Amniotic epithelial cell (primary cell): ENCODE data around the gene PRIM2.
"Not testable (repeated sequence)": the region's sequence is repeated elsewhere in the genome, so short reads cannot be mapped to it uniquely, and the experiment has no call there.

Experiments
- DNase-seq: peaks from one replicate; pipeline ENCODE4 v3.0.0-alpha.2; 2010; ENCODE audit warnings: low read depth

The PRIM2 gene

GRCh38 chr6:57308755-57309154 lies 8.7 kb upstream of the PRIM2 start:
- DNase-seq: not testable (repeated sequence)

- peak; percentile 85 for DNase-seq
Observed at GRCh38 chr6:57310095-57310816, 7.2 kb upstream of the PRIM2 start.

GRCh38 chr6:57310817-57311157 lies 6.6 kb upstream of the PRIM2 start:
- no peak for DNase-seq

- not testable (repeated sequence) for DNase-seq
Observed at GRCh38 chr6:57311300-57312003, 6.0 kb upstream of the PRIM2 start.

- DNase-seq: no peak
Observed at GRCh38 chr6:57312004-57312345, 5.5 kb upstream of the PRIM2 start.

- DNase-seq: no peak
Observed at GRCh38 chr6:57313009-57313408, 4.4 kb upstream of the PRIM2 start.

GRCh38 chr6:57313711-57314471 lies 3.5 kb upstream of the PRIM2 start:
- DNase-seq: peak; percentile 99

GRCh38 chr6:57315111-57315510 lies 2.3 kb upstream of the PRIM2 start:
- no peak for DNase-seq

GRCh38 chr6:57315851-57316250 lies 1.6 kb upstream of the PRIM2 start:
- DNase-seq: no peak

GRCh38 chr6:57316581-57317059 lies 810 bp upstream of the PRIM2 start:
- DNase-seq: peak; percentile 89

- DNase-seq: no peak
Observed at GRCh38 chr6:57324538-57324937, 7.1 kb downstream of the PRIM2 start.

GRCh38 chr6:57327311-57327710 lies 9.9 kb downstream of the PRIM2 start:
- no peak for DNase-seq

GRCh38 chr6:57328074-57328473 lies 10.6 kb downstream of the PRIM2 start:
- no peak for DNase-seq

GRCh38 chr6:57329933-57330332 lies 12.5 kb downstream of the PRIM2 start:
- DNase-seq: no peak

- no peak for DNase-seq
Observed at GRCh38 chr6:57342148-57342669, 24.8 kb downstream of the PRIM2 start.

GRCh38 chr6:57343342-57343741 lies 25.9 kb downstream of the PRIM2 start:
- DNase-seq: not testable (repeated sequence)

- peak; percentile 13 for DNase-seq
Observed at GRCh38 chr6:57346715-57347114, 29.3 kb downstream of the PRIM2 start.

GRCh38 chr6:57347597-57347996 lies 30.2 kb downstream of the PRIM2 start:
- not testable (repeated sequence) for DNase-seq

GRCh38 chr6:57350443-57350842 lies 33.0 kb downstream of the PRIM2 start:
- peak; percentile 52 for DNase-seq

GRCh38 chr6:57352596-57352995 lies 35.2 kb downstream of the PRIM2 start:
- DNase-seq: not testable (repeated sequence)

GRCh38 chr6:57358319-57358718 lies 40.9 kb downstream of the PRIM2 start:
- not testable (repeated sequence) for DNase-seq

- DNase-seq: not testable (repeated sequence)
Observed at GRCh38 chr6:57359766-57360165, 42.3 kb downstream of the PRIM2 start.

- DNase-seq: peak; percentile 56
Observed at GRCh38 chr6:57362340-57362739, 44.9 kb downstream of the PRIM2 start.
